GM21515 (cell line): ENCODE results near the gene TERC.
"Not testable (repeated sequence)": the region's sequence is repeated elsewhere in the genome, so short reads cannot be mapped to it uniquely, and the experiment has no call there.

Experiments
- ATAC-seq: cut with Tn5 transposase; IDR thresholded peaks from one replicate; pipeline ENCODE4 v1.9.1; 2021; ENCODE audit not compliant: unreplicated experiment

TERC gene

GRCh38 chr3:169772305-169772896 is 7.5 kb upstream of the TERC start:
- ATAC-seq: peak; percentile 20

GRCh38 chr3:169771497-169772304 is 6.8 kb upstream of the TERC start:
- ATAC-seq: no peak

- peak; percentile 22 for ATAC-seq
Measured at GRCh38 chr3:169769287-169770181, 4.7 kb upstream of the TERC start, which contains the start of gene ACTRT3. ACTRT3 (minus strand) TSS chr3:169769561; CDS start chr3:169769520, 41 bp downstream.

DNA sequence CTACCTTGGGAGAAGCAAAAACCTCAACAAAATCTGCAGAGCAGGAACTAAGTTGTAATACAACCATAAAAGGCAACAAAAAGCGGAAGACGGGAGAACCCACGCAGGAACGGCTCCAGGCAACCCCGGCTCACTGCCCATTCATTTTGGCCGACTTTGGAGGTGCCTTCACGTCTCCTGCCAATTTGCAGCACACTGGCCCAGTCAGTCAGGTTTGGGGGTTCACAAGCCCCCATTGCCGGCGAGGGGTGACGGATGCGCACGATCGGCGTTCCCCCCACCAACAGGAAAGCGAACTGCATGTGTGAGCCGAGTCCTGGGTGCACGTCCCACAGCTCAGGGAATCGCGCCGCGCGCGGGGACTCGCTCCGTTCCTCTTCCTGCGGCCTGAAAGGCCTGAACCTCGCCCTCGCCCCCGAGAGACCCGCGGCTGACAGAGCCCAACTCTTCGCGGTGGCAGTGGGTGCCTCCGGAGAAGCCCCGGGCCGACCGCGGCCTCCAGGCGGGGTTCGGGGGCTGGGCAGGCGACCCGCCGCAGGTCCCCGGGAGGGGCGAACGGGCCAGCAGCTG is 463 bp downstream of the TERC start:
- peak; percentile 32 for ATAC-seq

GRCh38 chr3:169760479-169760878 is 4.4 kb downstream of the TERC start:
- no peak for ATAC-seq

DNA sequence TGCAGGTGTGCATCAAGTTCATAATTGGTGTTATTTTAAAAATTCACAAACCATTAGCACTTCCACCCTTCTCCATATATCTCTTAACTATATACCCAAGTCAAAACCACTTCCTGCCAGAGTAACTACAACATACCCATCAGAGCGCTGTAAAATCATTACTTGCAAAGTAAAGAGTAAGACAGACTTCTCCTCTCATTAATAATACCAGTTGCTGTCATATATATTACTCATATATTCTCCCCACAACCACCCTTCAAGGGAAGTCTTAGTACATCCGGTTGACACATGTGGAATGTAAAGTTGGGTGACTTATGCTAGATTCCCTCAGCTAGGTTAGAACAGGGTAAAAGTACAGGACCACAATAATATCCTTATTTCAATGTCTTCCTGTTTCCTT is 5.6 kb downstream of the TERC start:
- ATAC-seq: no peak

GRCh38 chr3:169758359-169758994 is 6.4 kb downstream of the TERC start:
- ATAC-seq: no peak

DNA sequence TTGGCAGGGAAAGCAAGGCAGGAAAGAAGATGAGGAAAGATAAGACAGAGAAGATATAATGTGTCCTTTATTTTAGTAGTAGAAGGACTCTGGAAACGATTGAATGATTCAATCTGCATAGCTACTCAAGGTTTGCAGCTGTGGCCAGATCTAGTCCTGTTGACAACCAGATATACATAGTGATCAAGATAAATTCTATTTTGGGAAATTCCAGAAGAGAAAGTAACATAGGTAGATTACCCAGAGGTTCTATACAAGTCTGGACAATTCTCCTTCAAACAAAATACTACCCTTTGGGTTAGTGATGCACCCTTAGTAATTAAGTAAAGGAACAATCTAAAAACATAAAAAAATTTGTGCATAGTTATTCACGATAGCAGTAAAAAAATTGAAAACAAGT is 9.4 kb downstream of the TERC start:
- no peak for ATAC-seq

DNA sequence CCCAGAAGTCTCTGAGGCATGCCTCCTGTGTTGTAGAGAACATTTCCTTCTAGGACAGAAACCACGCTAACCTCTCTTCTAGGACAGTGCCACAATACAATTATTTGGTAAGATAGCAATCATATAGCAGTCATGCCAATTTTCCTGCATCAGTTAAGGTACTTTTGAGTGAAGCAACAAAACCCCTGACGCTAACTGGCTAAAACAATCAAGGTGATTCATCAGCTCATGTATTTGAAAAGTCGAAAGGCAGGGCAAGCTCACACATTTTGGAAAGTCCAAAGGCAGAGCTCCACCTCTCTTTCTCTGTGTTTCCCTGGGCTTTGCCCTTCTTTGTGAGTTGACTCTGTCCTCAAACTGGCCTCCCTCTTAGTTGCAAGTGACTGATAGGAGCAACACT is 10.1 kb downstream of the TERC start:
- no peak for ATAC-seq

DNA sequence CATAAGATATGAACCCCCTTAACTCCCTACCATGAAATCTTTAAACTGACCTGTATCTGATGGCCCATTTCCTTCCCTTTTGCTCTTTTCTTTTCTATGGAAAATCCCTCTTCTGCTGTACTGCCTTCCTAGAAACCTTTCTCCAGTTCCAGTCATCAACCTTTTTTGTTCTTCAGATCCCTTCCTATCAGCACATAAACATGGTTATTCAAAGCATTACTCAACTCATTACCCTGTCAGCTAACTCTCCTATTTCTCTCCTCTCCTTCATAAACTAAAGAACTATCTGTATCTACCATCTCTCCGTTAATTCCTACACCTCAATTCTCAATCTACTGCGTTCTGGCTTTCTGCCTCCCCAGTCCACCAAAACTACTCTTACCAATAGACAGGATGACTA is 13.0 kb downstream of the TERC start:
- ATAC-seq: no peak

GRCh38 chr3:169750665-169751064 is 14.2 kb downstream of the TERC start:
- ATAC-seq: no peak

DNA sequence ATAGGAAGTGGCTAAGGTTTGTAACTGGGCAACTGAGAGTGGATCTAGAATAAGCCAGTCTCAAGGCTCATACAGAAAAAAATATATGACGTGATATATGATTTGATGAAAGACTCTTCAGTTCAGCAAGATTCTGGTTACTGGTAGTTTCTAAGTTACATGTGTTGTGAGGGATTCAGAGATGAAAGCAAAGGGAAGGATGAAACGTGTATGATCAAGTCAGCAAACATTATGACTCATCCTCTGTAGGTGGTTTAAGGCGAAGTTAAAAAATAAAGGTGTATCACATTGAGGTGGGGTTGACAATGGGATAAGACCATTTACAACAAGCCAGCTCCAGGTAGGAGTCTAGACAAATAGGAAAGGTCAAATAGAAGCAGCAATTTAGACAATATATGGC is 16.2 kb downstream of the TERC start:
- no peak for ATAC-seq

GRCh38 chr3:169746924-169747323 is 17.9 kb downstream of the TERC start:
- no peak for ATAC-seq

- no peak for ATAC-seq
Measured at GRCh38 chr3:169744366-169745054, 20.4 kb downstream of the TERC start.

GRCh38 chr3:169739067-169739466 is 25.8 kb downstream of the TERC start:
- no peak for ATAC-seq

DNA sequence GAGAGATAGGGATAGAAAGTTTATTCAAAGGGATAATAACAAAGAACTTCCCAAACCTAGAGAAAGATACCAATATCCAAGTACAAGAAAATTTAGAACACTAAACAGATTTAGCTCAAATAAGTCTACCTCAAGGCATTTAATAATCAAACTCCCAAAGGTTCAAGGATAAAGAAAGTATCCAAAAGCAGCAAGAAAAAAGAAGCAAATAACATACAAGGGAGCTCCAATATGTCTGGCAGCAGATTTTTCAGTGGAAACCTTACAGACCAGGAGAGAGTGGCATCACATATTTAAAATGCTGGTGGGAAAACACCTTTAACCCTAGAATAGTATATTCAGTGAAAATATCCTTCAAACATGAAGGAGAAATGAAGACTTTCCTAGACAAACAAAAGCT is 33.0 kb downstream of the TERC start:
- not testable (repeated sequence) for ATAC-seq

- no peak for ATAC-seq
Measured at GRCh38 chr3:169722724-169723123, 42.1 kb downstream of the TERC start.

DNA sequence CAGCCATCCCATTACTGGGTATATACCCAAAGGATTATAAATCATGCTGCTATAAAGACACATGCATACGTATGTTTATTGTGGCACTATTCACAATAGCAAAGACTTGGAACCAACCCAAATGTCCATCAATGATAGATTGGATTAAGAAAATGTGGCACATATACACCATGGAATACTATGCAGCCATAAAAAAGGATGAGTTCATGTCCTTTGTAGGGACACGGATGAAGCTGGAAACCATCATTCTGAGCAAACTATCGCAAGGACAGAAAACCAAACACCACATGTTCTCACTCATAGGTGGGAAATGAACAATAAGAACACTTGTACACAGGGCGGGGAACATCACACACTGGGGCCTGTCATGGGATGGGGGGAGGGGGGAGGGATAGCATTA is 46.4 kb downstream of the TERC start:
- ATAC-seq: not testable (repeated sequence)
